GM23248 (cell line): Measurements from ENCODE around the gene JPH2.
"Not testable (repeated sequence)": the region's sequence is repeated elsewhere in the genome, so short reads cannot be mapped to it uniquely, and the experiment has no call there.

Experiments used
- EZH2 ChIP-seq: fragments of 200-600 bp; sonication (generic); IDR thresholded peaks from 2 replicates; pipeline ENCODE4 v1.6.1; 2018; ENCODE audit warnings: antibody characterized with exemption, mild to moderate bottlenecking; ENCODE audit not compliant: insufficient read depth, poor library complexity, severe bottlenecking
- EZH2phosphoT487 ChIP-seq: fragments of 200-600 bp; sonication (generic); IDR thresholded peaks from 2 replicates; pipeline ENCODE4 v1.6.1; 2018; ENCODE audit warnings: antibody characterized with exemption, moderate library complexity, mild to moderate bottlenecking, low read depth; ENCODE audit not compliant: insufficient read depth

GRCh38 chr20:44129300-44129699 lies 57.7 kb downstream of the JPH2 start:
- TF ChIP-seq EZH2, EZH2phosphoT487: not testable (repeated sequence)
